Stimulated activated memory B cell treated with anti-CD40 and anti-IgM and Interleukin-4, amounts not matched to agents 10 μg/mL and 1 μg/mL and 100 μg/mL, for 72 hours (primary cell): ENCODE measurements around the gene OR10A2.
"Not testable (repeated sequence)": the region's sequence is repeated elsewhere in the genome, so short reads cannot be mapped to it uniquely, and the experiment has no call there.

Experiments
- ATAC-seq: fragments of 150-1000 bp; cut with Tn5 transposase; 2 replicates; pipeline ENCODE4 v1.10.0; 2021
- H3K27ac Mint-ChIP-seq: one replicate; pipeline ENCODE4 v1.8.0; 2022; ENCODE audit warnings: mild to moderate bottlenecking, mixed read lengths
- H3K27me3 Mint-ChIP-seq: one replicate; pipeline ENCODE4 v1.8.0; 2022; ENCODE audit warnings: mixed read lengths
- H3K36me3 Mint-ChIP-seq: one replicate; pipeline ENCODE4 v1.8.0; 2022; ENCODE audit warnings: mixed read lengths
- H3K4me1 Mint-ChIP-seq: one replicate; pipeline ENCODE4 v1.8.0; 2022; ENCODE audit warnings: mixed read lengths
- H3K4me3 Mint-ChIP-seq: one replicate; pipeline ENCODE4 v1.8.0; 2022; ENCODE audit warnings: mild to moderate bottlenecking, moderate library complexity, mixed read lengths
- H3K9me3 Mint-ChIP-seq: one replicate; pipeline ENCODE4 v1.8.0; 2022; ENCODE audit warnings: mixed read lengths

The OR10A2 gene

GRCh38 chr11:6862961-6863360 lies at the start of gene OR10A2:
Gene OR10A2 (plus strand): TSS chr11:6863057. CDS start chr11:6869755, 6,698 bp downstream.
- Mint-ChIP-seq H3K9me3 (peaks cover 6% of the 10 kb centered on the region), H3K27me3 (peaks cover 14% of the 10 kb centered on the region), H3K4me1 (no peaks in the 10 kb centered on the region), H3K36me3 (no peaks in the 10 kb centered on the region), H3K4me3 (no peak within 1 kb of the TSS), H3K27ac (no peak within 1 kb of the TSS)
- ATAC-seq = no peak

GRCh38 chr11:6813656-6814055 lies 49.2 kb upstream of the OR10A2 start:
- no peaks in the 10 kb centered on the region for H3K9me3 Mint-ChIP-seq
- no peak for ATAC-seq
- no peak overlapping the region for H3K27ac Mint-ChIP-seq
- H3K4me1 Mint-ChIP-seq = no peaks in the 10 kb centered on the region
- peaks cover 52% of the 10 kb centered on the region for H3K27me3 Mint-ChIP-seq
- no peak overlapping the region for H3K4me3 Mint-ChIP-seq
- no peaks in the 10 kb centered on the region for H3K36me3 Mint-ChIP-seq

GRCh38 chr11:6817694-6818093 lies 45.2 kb upstream of the OR10A2 start:
- ATAC-seq = no peak
- no peak overlapping the region for H3K27ac Mint-ChIP-seq
- H3K4me3 Mint-ChIP-seq = no peak overlapping the region
- peaks cover 5% of the 10 kb centered on the region for H3K9me3 Mint-ChIP-seq
- H3K36me3 Mint-ChIP-seq = peaks cover 6% of the 10 kb centered on the region
- no peaks in the 10 kb centered on the region for H3K4me1 Mint-ChIP-seq
- peaks cover 31% of the 10 kb centered on the region for H3K27me3 Mint-ChIP-seq

GRCh38 chr11:6818967-6819366 lies 43.9 kb upstream of the OR10A2 start:
- Mint-ChIP-seq H3K9me3 (peaks cover 5% of the 10 kb centered on the region), H3K27me3 (peaks cover 23% of the 10 kb centered on the region), H3K27ac (no peak overlapping the region), H3K36me3 (peaks cover 6% of the 10 kb centered on the region), H3K4me3 (no peak overlapping the region), H3K4me1 (no peaks in the 10 kb centered on the region)
- no peak for ATAC-seq

GRCh38 chr11:6824136-6824823 lies 38.6 kb upstream of the OR10A2 start:
- peak; percentile 53 for ATAC-seq

GRCh38 chr11:6825231-6825744 lies 37.6 kb upstream of the OR10A2 start:
- no peaks in the 10 kb centered on the region for H3K4me1 Mint-ChIP-seq
- H3K4me3 Mint-ChIP-seq = no peak overlapping the region
- no peak overlapping the region for H3K27ac Mint-ChIP-seq
- no peak for ATAC-seq
- H3K9me3 Mint-ChIP-seq = peaks cover 2% of the 10 kb centered on the region
- peaks cover 2% of the 10 kb centered on the region for H3K36me3 Mint-ChIP-seq
- peaks cover 3% of the 10 kb centered on the region for H3K27me3 Mint-ChIP-seq

More at GRCh38 chr11:6824136-6824823, 38.6 kb upstream of the OR10A2 start:
- Mint-ChIP-seq H3K36me3 (peaks cover 6% of the 10 kb centered on the region), H3K27me3 (peaks cover 10% of the 10 kb centered on the region), H3K9me3 (peaks cover 5% of the 10 kb centered on the region), H3K27ac (no peak overlapping the region), H3K4me3 (no peak overlapping the region), H3K4me1 (no peaks in the 10 kb centered on the region)

GRCh38 chr11:6828103-6828502 lies 34.8 kb upstream of the OR10A2 start:
- Mint-ChIP-seq H3K9me3 (no peaks in the 10 kb centered on the region), H3K36me3 (no peaks in the 10 kb centered on the region), H3K27me3 (no peaks in the 10 kb centered on the region), H3K4me3 (no peak overlapping the region), H3K27ac (no peak overlapping the region), H3K4me1 (peaks cover 10% of the 10 kb centered on the region)
- ATAC-seq = no peak

GRCh38 chr11:6833356-6833755 lies 29.5 kb upstream of the OR10A2 start:
- ATAC-seq = peak; percentile 20
- no peaks in the 10 kb centered on the region for H3K36me3 Mint-ChIP-seq
- H3K27me3 Mint-ChIP-seq = no peaks in the 10 kb centered on the region
- H3K9me3 Mint-ChIP-seq = no peaks in the 10 kb centered on the region
- no peak overlapping the region for H3K27ac Mint-ChIP-seq
- peaks cover 16% of the 10 kb centered on the region for H3K4me1 Mint-ChIP-seq
- H3K4me3 Mint-ChIP-seq = no peak overlapping the region

- H3K27me3 Mint-ChIP-seq = no peaks in the 10 kb centered on the region
- no peak overlapping the region for H3K27ac Mint-ChIP-seq
- ATAC-seq = no peak
- no peaks in the 10 kb centered on the region for H3K9me3 Mint-ChIP-seq
- H3K4me3 Mint-ChIP-seq = no peak overlapping the region
- H3K4me1 Mint-ChIP-seq = peaks cover 16% of the 10 kb centered on the region
- H3K36me3 Mint-ChIP-seq = no peaks in the 10 kb centered on the region
Measured at GRCh38 chr11:6834021-6834420, 28.8 kb upstream of the OR10A2 start.

- H3K27ac Mint-ChIP-seq = no peak overlapping the region
- H3K36me3 Mint-ChIP-seq = no peaks in the 10 kb centered on the region
- no peaks in the 10 kb centered on the region for H3K4me1 Mint-ChIP-seq
- H3K4me3 Mint-ChIP-seq = no peak overlapping the region
- H3K27me3 Mint-ChIP-seq = peaks cover 15% of the 10 kb centered on the region
- H3K9me3 Mint-ChIP-seq = no peaks in the 10 kb centered on the region
- ATAC-seq = no peak
Measured at GRCh38 chr11:6841694-6842093, 21.2 kb upstream of the OR10A2 start.

- H3K9me3 Mint-ChIP-seq = no peaks in the 10 kb centered on the region
- H3K27me3 Mint-ChIP-seq = peaks cover 23% of the 10 kb centered on the region
- no peak for ATAC-seq
- H3K4me3 Mint-ChIP-seq = no peak overlapping the region
- no peaks in the 10 kb centered on the region for H3K36me3 Mint-ChIP-seq
- no peak overlapping the region for H3K27ac Mint-ChIP-seq
- no peaks in the 10 kb centered on the region for H3K4me1 Mint-ChIP-seq
Measured at GRCh38 chr11:6843670-6844069, 19.2 kb upstream of the OR10A2 start.

- no peaks in the 10 kb centered on the region for H3K9me3 Mint-ChIP-seq
- H3K27ac Mint-ChIP-seq = no peak overlapping the region
- no peak for ATAC-seq
- no peaks in the 10 kb centered on the region for H3K36me3 Mint-ChIP-seq
- no peaks in the 10 kb centered on the region for H3K4me1 Mint-ChIP-seq
- H3K27me3 Mint-ChIP-seq = peaks cover 23% of the 10 kb centered on the region
- no peak overlapping the region for H3K4me3 Mint-ChIP-seq
Measured at GRCh38 chr11:6844356-6844755, 18.5 kb upstream of the OR10A2 start.

- H3K27ac Mint-ChIP-seq = no peak within 1 kb of the TSS
- peaks cover 23% of the 10 kb centered on the region for H3K27me3 Mint-ChIP-seq
- no peaks in the 10 kb centered on the region for H3K36me3 Mint-ChIP-seq
- H3K4me3 Mint-ChIP-seq = no peak within 1 kb of the TSS
- no peaks in the 10 kb centered on the region for H3K9me3 Mint-ChIP-seq
- no peaks in the 10 kb centered on the region for H3K4me1 Mint-ChIP-seq
- ATAC-seq = no peak
Measured at GRCh38 chr11:6845383-6845782, 17.5 kb upstream of the OR10A2 start, which contains the start of gene OR10A5. Gene OR10A5 (plus strand): TSS chr11:6845683. CDS start chr11:6845683, 0 bp downstream.

- H3K27me3 Mint-ChIP-seq = peaks cover 17% of the 10 kb centered on the region
- H3K36me3 Mint-ChIP-seq = peaks cover 6% of the 10 kb centered on the region
- no peak overlapping the region for H3K4me3 Mint-ChIP-seq
- no peak overlapping the region for H3K27ac Mint-ChIP-seq
- ATAC-seq = no peak
- H3K4me1 Mint-ChIP-seq = no peaks in the 10 kb centered on the region
- peaks cover 5% of the 10 kb centered on the region for H3K9me3 Mint-ChIP-seq
Measured at GRCh38 chr11:6850526-6850925, 12.3 kb upstream of the OR10A2 start.

- not testable (repeated sequence) for H3K9me3 Mint-ChIP-seq, H3K4me1 Mint-ChIP-seq, ATAC-seq, H3K4me3 Mint-ChIP-seq, H3K36me3 Mint-ChIP-seq, H3K27ac Mint-ChIP-seq
- peaks cover 10% of the 10 kb centered on the region for H3K27me3 Mint-ChIP-seq
Measured at GRCh38 chr11:6854801-6855200, 8.1 kb upstream of the OR10A2 start.

GRCh38 chr11:6855971-6856541 lies 6.8 kb upstream of the OR10A2 start:
- H3K4me3 Mint-ChIP-seq = no peak overlapping the region
- H3K36me3 Mint-ChIP-seq = peaks cover 6% of the 10 kb centered on the region
- no peak for ATAC-seq
- peaks cover 14% of the 10 kb centered on the region for H3K27me3 Mint-ChIP-seq
- peaks cover 5% of the 10 kb centered on the region for H3K9me3 Mint-ChIP-seq
- no peaks in the 10 kb centered on the region for H3K4me1 Mint-ChIP-seq
- no peak overlapping the region for H3K27ac Mint-ChIP-seq
